Measurements from ENCODE around the gene BEGAIN.

DNA sequence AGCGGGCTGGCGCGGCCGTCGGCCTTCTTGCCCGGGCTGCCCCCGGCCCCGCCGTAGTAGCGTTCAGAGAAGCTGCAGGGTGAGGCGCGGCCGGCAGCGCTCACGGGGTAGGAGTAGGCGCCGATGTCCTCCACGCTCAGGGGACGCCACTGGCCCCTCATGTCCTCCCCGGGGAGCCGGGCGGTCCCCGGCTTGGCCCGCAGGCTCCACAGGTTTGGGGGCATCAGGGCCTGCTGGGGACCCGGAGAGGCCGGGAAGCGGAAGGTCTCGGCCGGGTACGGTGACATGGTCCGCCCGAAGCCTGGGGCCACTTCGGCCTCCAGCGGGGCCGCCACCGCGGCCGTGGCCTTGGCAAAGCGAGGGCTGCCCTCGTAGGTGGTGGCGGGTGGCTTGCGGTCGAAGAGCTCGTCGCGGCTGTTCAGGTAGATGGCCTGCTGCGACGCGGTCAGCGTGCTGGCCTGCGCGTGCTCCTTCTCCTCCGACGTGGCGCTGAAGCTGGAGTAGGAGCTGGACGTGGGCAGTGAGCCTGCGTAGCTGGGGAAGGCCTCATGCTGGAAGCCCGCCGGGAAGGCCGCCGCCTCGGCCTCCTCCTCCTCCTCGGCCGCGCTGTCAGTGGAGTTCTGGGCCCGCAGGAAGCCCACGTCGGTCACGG, 48.7 kb downstream of the BEGAIN start:
- TF ChIP-seq, protein P1, sequence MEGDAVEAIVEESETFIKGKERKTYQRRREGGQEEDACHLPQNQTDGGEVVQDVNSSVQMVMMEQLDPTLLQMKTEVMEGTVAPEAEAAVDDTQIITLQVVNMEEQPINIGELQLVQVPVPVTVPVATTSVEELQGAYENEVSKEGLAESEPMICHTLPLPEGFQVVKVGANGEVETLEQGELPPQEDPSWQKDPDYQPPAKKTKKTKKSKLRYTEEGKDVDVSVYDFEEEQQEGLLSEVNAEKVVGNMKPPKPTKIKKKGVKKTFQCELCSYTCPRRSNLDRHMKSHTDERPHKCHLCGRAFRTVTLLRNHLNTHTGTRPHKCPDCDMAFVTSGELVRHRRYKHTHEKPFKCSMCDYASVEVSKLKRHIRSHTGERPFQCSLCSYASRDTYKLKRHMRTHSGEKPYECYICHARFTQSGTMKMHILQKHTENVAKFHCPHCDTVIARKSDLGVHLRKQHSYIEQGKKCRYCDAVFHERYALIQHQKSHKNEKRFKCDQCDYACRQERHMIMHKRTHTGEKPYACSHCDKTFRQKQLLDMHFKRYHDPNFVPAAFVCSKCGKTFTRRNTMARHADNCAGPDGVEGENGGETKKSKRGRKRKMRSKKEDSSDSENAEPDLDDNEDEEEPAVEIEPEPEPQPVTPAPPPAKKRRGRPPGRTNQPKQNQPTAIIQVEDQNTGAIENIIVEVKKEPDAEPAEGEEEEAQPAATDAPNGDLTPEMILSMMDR (IDR thresholded peaks at IDR 0.05; ENCODE audit: poor library complexity), result no peak
- TF ChIP-seq EZH2phosphoT487 (IDR thresholded peaks at IDR 0.05; ENCODE audit: low read depth, severe bottlenecking, unreplicated experiment) (no peak), EZH2 (IDR thresholded peaks at IDR 0.05; ENCODE audit: borderline replicate concordance) (no peak)

Data from hepatocyte (in vitro differentiated cells).